GM11168 (cell line): ENCODE data around the gene INF2.

Source experiments
- in situ Hi-C: fragments of 300-500 bp; cut with MboI; formaldehyde crosslinking; loops from one replicate; pipeline ENCODE4 v1.12.0; 2022; ENCODE audit warnings: low sequenced_read_pairs; ENCODE audit not compliant: unreplicated experiment

INF2 gene

DNA sequence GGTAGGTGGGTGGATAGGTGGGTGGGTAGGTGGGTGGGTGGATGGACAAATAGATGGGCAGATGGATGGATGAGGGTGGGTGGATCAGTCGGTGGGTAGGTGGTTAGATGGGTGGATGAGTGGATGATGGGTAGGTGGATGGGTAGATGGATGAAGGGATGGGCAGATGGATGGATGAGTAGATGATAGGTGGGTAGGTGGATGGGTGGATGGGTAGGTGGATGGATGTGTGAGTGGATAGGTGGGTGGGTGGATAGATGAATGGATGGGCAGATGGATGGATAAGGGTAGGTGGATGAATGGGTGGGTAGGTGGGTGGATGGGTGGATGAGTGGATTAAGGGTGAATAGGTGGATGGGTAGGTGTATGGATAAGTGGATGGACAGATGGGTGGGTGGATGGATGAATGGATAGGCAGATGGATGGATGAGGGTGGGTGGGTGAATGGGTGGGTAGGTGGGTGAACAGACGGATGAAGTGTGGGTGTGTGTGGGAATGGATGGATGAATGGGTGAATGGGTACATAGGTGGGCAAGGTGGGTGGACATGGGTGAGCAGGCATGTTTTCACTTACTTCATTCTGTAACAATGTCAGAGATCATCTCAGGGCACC lies 3.3 kb upstream of the INF2 start:
- in situ Hi-C loops: no loop called here

GRCh38 chr14:104686624-104687517 lies 2.5 kb upstream of the INF2 start:
- in situ Hi-C loops: no loop called here

GRCh38 chr14:104687601-104688504 lies 1.6 kb upstream of the INF2 start:
- in situ Hi-C loops: no loop called here

- in situ Hi-C loops: no loop called here
These were observed 811 bp upstream of the INF2 start for GRCh38 chr14:104688505-104689108.

DNA sequence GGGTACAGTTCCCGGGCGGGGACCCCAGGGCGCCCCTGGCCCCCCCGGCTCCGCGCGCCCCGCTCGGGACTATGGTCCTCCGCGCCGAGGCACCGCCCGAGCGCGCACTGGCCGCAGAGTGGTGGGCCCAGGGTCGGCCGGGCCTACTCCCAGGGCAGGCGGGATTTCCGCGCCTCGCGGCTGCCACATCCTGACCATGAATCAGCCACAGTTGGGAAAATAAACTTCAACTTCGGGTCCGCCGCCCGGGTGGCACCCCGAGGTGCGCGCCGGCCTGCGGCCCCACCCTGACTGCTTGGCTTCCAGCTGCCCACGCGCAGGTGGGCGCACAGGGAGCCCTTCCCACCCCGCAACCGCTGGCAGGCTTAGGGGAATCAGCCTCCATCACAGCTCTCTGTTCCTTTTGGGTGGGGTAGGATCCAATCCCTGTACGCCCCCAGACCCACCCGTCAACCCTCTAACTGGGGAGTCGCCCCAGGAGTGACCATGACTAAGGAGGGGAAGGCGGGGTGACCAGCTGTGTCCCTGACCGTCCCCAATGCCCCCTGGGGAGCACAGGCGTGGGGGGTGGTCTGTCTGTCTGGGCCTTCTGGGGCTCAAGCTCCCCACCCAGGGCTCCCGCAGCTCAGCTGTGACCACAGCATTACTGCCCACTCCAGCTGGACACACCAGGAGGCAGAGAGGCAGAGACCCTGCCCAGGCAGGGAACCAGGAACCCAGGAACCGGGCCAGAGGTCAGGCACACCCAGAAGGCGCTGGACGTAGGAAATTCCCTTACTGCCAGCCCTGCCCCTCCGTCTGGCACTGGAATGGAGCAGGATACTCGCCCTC lies 678 bp downstream of the INF2 start:
- in situ Hi-C loops: no loop called here

DNA sequence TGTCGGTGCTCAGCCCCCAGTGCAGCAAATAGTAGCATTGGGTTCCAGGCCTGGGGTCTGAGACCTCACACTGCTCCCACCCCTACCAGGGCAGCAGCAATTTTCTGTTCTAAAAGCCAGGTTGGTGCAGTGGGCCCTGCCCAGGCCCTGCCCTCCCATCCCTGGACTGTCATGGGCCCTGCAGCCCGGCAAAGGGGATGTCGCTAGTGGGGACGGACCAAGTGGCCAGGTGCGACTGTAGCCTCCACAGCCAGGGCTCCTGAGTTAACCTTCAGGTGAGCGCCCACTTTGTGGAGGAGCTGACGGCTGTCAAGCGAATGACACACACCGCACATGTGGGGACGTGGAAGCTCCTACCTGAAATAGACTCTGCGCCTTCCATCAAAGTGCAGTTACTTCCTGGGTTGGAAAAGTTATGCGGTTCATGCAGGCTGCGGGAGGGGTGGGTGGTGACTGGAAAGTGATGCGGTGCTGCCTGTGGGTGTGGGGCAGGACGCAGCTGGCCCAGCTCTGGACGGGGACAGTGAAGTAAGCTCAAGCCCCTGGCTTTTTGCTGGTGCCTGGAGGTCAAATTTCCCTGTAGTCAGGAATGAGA lies 1.5 kb downstream of the INF2 start:
- in situ Hi-C loops: no loop called here

DNA sequence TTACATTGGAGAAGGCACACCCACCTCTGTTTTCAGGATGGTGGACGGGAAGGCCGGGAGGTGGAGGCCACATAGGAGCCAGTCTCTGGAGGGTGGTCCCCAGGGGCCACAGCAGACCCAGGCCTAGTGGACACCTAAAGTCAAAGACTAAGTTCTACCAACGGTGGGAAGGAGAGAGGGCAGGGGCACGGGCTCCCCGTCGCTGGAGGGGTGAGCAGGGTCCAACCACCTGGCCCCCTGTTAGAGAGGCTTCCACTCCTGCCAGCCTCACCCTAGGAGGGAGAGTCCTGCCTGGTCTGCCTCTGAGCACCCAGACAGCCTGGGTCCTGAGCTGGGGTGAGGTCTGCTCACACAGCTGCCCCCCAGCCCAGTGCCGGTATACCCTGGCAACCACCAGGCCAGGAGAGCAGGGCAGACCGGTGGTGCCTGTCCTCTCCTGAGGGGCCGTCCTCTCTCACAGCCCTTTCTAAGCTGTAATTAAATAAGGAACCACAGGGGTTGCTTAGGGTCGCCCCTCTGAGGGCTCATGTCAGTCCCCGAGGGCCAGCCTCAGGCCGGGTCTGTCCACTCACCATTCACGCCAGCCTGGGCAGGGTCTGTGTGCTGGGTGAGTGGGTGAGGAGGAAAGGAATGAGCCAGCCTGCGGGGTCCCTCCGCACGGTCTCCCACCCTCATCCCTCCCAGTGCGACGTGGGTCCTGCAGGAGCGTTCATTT lies 2.3 kb downstream of the INF2 start:
- in situ Hi-C loops: no loop called here

DNA sequence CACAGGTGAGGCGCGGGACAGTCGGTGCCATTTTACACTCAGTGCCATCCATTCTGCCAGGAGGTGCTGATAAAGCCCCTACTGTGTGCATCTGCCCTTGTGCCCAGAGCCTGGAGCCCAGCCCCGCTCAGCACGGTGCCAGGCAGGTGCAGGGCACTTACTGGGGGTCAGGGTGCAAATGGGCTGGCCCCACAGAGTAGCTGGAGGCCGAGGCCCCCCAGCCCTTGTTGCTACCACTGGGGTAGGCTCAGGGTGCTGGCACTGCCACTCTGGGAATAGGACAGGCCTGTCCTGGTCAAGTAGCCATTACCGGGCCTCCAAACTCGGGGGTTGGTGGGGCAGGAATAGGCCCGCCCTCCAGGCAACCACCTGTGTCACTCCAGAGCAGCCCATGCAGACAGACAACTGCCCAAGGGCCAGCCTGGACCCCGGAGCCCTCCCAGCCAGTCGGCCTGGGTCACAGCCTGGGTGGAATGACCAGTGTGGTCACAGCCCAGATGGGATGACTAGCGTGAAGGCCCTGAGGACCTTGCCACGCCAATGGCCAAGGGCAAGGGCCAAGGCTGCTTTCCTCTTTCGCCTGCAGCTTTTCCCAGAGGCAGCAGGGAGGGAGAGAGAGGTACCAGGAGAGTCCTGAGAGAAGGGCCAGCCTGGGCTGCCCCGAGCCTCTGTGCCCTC lies 3.0 kb downstream of the INF2 start:
- in situ Hi-C loops: no loop called here

DNA sequence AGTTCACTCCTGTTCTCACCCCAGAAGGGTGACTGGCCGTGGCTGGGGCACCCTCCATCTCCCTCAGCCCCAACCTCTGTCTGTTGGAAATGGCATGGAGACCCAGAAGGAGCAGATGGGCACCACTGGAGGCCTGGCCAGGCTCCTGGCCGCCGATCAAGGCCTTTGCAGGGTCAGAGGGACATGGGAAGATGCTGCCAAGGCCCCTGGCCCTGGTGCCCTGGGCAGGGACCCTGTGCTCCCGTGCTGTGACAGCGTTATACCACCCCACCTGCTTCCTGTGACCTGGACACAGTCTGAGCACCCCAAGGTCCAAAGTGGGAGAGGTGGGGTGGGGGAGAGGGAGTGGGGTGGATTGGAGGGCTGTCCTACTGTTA lies 3.5 kb downstream of the INF2 start:
- in situ Hi-C loops: no loop called here

DNA sequence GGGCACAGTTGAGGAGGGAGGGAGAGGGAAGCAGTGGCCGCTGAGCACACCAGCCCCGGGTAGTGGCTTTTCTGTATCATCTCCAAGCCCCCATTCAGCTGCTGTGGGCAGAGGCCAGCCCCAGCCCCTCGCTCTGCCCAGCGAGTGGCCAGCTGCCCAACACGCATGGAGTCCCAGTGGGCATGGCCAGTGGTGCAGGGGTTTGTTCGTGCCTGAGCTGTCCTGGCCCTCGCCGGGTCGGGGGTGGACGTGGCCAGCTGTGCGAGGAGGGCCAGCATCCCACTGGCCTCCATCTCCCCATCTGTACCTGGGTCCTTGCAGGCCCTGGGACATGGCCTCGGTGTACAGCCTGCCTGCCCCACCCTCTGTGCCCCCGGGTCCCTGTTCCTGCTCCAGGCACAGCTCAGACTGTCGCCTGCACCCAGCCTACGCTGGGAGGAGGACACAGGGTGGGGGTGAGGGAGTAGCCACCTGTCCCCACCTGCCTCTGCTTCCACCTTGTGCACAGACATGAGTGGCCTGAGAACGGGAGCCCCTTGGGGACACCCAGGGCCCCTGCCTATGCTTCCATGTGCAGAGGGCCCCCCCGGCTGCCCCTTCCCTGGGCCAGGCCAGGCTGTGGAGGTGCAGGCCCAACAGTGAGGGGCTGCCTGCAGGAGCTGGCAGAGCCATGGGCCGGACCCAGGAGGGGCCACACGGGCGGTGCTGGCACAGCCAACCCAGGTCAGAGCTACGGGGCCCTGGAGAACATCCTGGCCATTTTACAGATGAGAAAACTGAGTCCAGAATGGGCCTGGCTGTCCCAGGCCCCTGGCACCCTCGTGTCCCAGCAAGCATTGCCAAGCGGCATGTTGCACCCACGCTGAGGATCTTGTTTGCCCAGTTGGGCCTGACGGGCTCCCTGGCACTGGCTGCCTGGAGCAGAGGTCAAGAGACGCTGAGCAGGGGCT lies 4.3 kb downstream of the INF2 start:
- in situ Hi-C loops: no loop called here

DNA sequence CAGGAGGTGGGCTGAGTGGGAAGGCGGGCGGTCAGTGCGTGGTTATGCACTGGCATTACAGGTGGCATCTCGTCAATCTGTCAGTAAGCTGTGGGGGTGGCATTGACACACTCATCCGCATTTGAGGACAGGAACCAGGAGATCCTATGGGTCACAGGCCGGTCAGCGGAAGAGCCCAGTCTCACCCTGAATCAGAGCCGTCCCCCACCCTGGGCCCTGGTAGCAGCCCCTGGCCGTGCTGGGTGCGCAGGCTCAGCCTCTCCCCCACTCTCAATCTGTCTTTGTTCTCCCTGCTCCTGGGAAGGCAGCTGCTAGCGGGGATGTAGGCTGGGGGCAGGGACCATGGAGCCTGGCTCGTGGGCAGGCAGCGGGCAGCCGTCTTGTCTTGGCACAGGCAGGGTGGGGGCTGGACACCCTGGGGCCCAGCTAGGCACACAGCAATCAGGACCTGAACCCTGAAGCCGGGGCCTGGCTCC lies 5.1 kb downstream of the INF2 start:
- in situ Hi-C loops: no loop called here

DNA sequence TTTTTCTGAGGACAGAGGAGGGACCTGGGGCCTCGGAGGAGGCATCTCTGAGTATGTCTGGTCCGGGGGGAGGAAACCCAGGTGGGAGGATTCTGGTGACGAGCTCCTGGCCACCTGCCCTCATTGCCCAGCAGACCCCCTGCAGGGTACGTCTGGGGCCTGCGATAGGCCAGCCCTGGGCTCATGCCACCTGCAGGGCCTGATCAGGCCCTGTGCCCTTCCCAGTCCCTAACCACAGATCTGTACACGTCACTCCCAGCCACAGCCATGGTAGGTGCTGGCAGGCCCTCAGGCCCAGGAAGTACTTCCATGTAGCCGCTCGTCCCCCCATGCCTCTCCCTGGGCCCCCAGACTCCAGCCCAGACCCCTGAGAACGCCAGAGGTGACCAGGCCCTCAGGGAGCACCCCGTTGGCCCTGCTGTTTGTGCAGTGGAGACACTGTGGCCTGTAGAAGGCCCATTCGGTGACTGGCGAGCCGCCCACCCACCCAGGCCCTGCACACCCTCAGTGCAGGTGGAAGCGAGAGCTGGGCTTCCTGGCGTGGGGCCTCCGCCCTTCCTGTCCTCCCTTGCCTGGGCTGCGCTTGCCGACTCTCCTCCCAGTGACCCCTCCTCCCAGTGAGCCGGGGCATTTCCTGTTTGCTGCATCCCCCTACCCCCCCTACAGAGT lies 5.7 kb downstream of the INF2 start:
- in situ Hi-C loops: no loop called here

DNA sequence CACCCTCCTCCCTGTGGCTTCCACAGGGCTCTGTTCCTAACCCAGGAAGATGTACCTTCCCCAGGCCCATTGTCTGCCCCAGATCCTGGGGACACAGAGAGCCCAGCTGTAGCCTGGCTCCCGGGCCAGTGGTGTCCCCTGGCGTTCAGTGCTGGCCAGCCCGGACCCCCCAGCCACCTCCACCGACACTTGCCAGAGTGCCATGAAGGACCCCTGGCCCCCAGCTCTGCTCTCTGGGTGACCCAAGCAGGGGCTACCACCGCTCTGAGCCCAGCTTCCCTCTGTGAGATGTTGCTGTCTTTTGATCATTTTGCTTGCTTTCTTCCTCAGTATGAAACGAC lies 6.2 kb downstream of the INF2 start:
- in situ Hi-C loops: no loop called here

- in situ Hi-C loops: no loop called here
These were observed 7.4 kb downstream of the INF2 start for GRCh38 chr14:104696671-104697316.

DNA sequence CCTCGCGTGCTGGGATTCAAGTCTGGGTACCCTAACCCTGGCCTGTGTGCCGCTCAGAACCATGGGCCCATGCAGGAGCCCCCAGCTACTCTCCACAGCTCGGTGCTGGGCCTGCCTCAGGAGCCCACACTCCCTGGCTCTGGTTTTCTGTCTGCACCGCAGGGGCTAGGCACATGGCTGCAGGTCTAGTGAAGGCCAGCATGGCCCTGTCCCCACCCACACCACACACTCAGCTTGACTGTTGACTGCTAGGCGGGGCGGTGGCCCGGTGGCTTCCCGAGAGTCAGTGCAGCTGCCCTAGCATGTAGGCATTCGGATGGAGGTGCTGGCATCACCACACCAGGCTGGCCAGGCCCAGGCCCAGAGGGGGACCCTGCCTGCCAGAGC lies 7.9 kb downstream of the INF2 start:
- in situ Hi-C loops: no loop called here
